Astrocyte (in vitro differentiated cells and primary cell): ENCODE measurements around the gene DCX. TPM values are rescaled to one million over a fixed set of nuclear protein-coding genes. Genes with fewer than 3 reads are reported as not detected.

Experiments used
- DNase-seq: peaks from one replicate; pipeline ENCODE4 v3.0.0-alpha.2; 2010; ENCODE audit warnings: low read depth
- FAIRE-seq: peaks from 2 replicates; lab custom pipeline; 2011; peaks lifted over from hg19 to GRCh38; lab: Jason Lieb, UNC
- H2AFZ ChIP-seq: 2 replicates; pipeline ENCODE4 v1.6.0; 2012; ENCODE audit warnings: low read depth, low read length, inconsistent platforms
- H3K27ac ChIP-seq: 2 replicates; pipeline ENCODE4 v1.5.1; 2011; ENCODE audit warnings: low read depth, low read length, inconsistent platforms
- H3K27me3 ChIP-seq: 2 replicates; pipeline ENCODE4 v1.6.0; 2011; ENCODE audit warnings: low read length, inconsistent platforms; ENCODE audit not compliant: insufficient read depth
- H3K36me3 ChIP-seq: 2 replicates; pipeline ENCODE4 v1.5.1; 2011; ENCODE audit warnings: low read length, inconsistent platforms; ENCODE audit not compliant: insufficient read depth
- H3K4me1 ChIP-seq: 2 replicates; pipeline ENCODE4 v1.5.1; 2011; ENCODE audit warnings: low read length, inconsistent platforms; ENCODE audit not compliant: insufficient read depth
- H3K4me2 ChIP-seq: 2 replicates; pipeline ENCODE4 v1.6.0; 2012; ENCODE audit warnings: low read length, inconsistent platforms
- H3K4me3 ChIP-seq: 2 replicates; pipeline ENCODE4 v1.5.1; 2011; ENCODE audit warnings: low read depth, mild to moderate bottlenecking, low read length, inconsistent platforms; ENCODE audit not compliant: insufficient read depth
- H3K79me2 ChIP-seq: 2 replicates; pipeline ENCODE4 v1.6.0; 2012; ENCODE audit warnings: mild to moderate bottlenecking, low read length, inconsistent platforms; ENCODE audit not compliant: insufficient read depth
- H3K9ac ChIP-seq: 2 replicates; pipeline ENCODE4 v1.6.0; 2012; ENCODE audit warnings: mild to moderate bottlenecking, low read length, inconsistent platforms
- H3K9me3 ChIP-seq: 2 replicates; pipeline ENCODE4 v1.5.1; 2012; ENCODE audit warnings: low read depth, mild to moderate bottlenecking, low read length, inconsistent platforms; ENCODE audit not compliant: insufficient read depth
- H4K20me1 ChIP-seq: 2 replicates; pipeline ENCODE4 v1.6.0; 2012; ENCODE audit warnings: low read length, inconsistent platforms; ENCODE audit not compliant: insufficient read depth
- H3K27ac Mint-ChIP-seq: one replicate; pipeline ENCODE4 v1.8.0; 2021; ENCODE audit warnings: mild to moderate bottlenecking, mixed read lengths; ENCODE audit not compliant: unreplicated experiment
- H3K27me3 Mint-ChIP-seq: one replicate; pipeline ENCODE4 v1.8.0; 2021; ENCODE audit warnings: low read depth, mixed read lengths; ENCODE audit not compliant: unreplicated experiment
- H3K36me3 Mint-ChIP-seq: one replicate; pipeline ENCODE4 v1.8.0; 2021; ENCODE audit warnings: low read depth, mixed read lengths; ENCODE audit not compliant: unreplicated experiment
- H3K4me1 Mint-ChIP-seq: one replicate; pipeline ENCODE4 v1.8.0; 2021; ENCODE audit warnings: low read depth, mixed read lengths; ENCODE audit not compliant: unreplicated experiment
- H3K4me3 Mint-ChIP-seq: one replicate; pipeline ENCODE4 v1.8.0; 2021; ENCODE audit warnings: mild to moderate bottlenecking, moderate library complexity, mixed read lengths; ENCODE audit not compliant: unreplicated experiment
- H3K9me3 Mint-ChIP-seq: one replicate; pipeline ENCODE4 v1.8.0; 2021; ENCODE audit warnings: mild to moderate bottlenecking, mixed read lengths; ENCODE audit not compliant: unreplicated experiment
- EZH2 ChIP-seq: IDR thresholded peaks from 2 replicates; pipeline ENCODE4 v1.6.1; 2012; ENCODE audit warnings: mild to moderate bottlenecking, low read length, inconsistent platforms; ENCODE audit not compliant: insufficient read depth
- total RNA-seq: library from RNA; stranded (reverse); gene quantifications from 2 replicates; pipeline ENCODE4 v1.2.1, GENCODE V29; 2021
- TF ChIP-seq, protein P1 (sequence below): IDR thresholded peaks from 2 replicates; pipeline ENCODE4 v1.5.1; 2011; ENCODE audit warnings: low read depth, mild to moderate bottlenecking, inconsistent platforms, low read length, moderate library complexity; ENCODE audit not compliant: insufficient read depth

The DCX gene
- total RNA-seq, 1 donor from 2014 or later, result 2.4 TPM

GRCh38 chrX:111365770-111366325 is 46.1 kb downstream of the DCX start:
- Histone ChIP-seq H3K9ac (no peak overlapping the region), H3K9me3 (no peaks in the 10 kb centered on the region), H4K20me1 (no peaks in the 10 kb centered on the region), H3K79me2 (no peaks in the 10 kb centered on the region), H2AFZ (no peak overlapping the region), H3K4me2 (no peak overlapping the region), H3K4me1 (no peaks in the 10 kb centered on the region), H3K36me3 (no peaks in the 10 kb centered on the region), H3K27ac (no peak overlapping the region), H3K27me3 (no peaks in the 10 kb centered on the region), H3K4me3 (no peak overlapping the region)
- FAIRE-seq, result peak; percentile 56
- Mint-ChIP-seq H3K4me1 (no peaks in the 10 kb centered on the region), H3K27me3 (no peaks in the 10 kb centered on the region), H3K9me3 (no peaks in the 10 kb centered on the region), H3K36me3 (no peaks in the 10 kb centered on the region), H3K27ac (no peak overlapping the region), H3K4me3 (no peak overlapping the region)
- TF ChIP-seq, protein P1, sequence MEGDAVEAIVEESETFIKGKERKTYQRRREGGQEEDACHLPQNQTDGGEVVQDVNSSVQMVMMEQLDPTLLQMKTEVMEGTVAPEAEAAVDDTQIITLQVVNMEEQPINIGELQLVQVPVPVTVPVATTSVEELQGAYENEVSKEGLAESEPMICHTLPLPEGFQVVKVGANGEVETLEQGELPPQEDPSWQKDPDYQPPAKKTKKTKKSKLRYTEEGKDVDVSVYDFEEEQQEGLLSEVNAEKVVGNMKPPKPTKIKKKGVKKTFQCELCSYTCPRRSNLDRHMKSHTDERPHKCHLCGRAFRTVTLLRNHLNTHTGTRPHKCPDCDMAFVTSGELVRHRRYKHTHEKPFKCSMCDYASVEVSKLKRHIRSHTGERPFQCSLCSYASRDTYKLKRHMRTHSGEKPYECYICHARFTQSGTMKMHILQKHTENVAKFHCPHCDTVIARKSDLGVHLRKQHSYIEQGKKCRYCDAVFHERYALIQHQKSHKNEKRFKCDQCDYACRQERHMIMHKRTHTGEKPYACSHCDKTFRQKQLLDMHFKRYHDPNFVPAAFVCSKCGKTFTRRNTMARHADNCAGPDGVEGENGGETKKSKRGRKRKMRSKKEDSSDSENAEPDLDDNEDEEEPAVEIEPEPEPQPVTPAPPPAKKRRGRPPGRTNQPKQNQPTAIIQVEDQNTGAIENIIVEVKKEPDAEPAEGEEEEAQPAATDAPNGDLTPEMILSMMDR, result no peak
- TF ChIP-seq EZH2, result no peak
- no peak for DNase-seq

DNA sequence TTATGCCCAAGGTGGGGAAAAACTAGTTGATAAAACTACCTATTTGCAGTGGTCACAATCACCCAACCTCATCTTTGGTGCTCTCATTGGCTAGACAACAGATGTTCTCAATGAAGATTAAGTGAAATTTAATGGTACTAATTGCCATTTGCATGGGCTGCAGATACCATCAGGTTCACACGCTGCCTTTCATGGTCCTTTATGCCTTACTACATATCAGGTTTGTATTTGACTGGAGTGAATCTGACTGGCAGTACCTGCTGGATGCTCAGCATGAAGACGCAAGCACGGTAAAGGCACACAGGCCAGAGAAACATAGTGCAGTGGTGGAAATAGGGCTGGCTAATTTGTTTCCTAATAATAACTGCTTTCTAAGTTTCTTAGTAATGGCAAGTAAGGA is 48.3 kb downstream of the DCX start:
- Histone ChIP-seq H3K79me2 (no peaks in the 10 kb centered on the region), H3K9me3 (no peaks in the 10 kb centered on the region), H3K36me3 (no peaks in the 10 kb centered on the region), H3K4me3 (no peak overlapping the region), H3K27ac (no peak overlapping the region), H3K4me2 (no peak overlapping the region), H4K20me1 (no peaks in the 10 kb centered on the region), H2AFZ (no peak overlapping the region), H3K4me1 (no peaks in the 10 kb centered on the region), H3K27me3 (no peaks in the 10 kb centered on the region), H3K9ac (no peak overlapping the region)
- peak; percentile 89 for FAIRE-seq
- DNase-seq, result no peak
- Mint-ChIP-seq H3K27me3 (no peaks in the 10 kb centered on the region), H3K27ac (no peak overlapping the region), H3K4me1 (no peaks in the 10 kb centered on the region), H3K9me3 (no peaks in the 10 kb centered on the region), H3K36me3 (no peaks in the 10 kb centered on the region), H3K4me3 (no peak overlapping the region)
- TF ChIP-seq, protein P1, result no peak
- TF ChIP-seq EZH2, result no peak

- no peak for DNase-seq
- H3K4me1 ChIP-seq, result no peaks in the 10 kb centered on the region
- H3K4me2 ChIP-seq, result no peak overlapping the region
- H3K36me3 ChIP-seq, result no peaks in the 10 kb centered on the region
- H3K9me3 ChIP-seq, result no peaks in the 10 kb centered on the region
- no peak overlapping the region for H2AFZ ChIP-seq
- Mint-ChIP-seq H3K27ac (no peak overlapping the region), H3K36me3 (no peaks in the 10 kb centered on the region), H3K4me1 (no peaks in the 10 kb centered on the region), H3K9me3 (no peaks in the 10 kb centered on the region), H3K27me3 (no peaks in the 10 kb centered on the region), H3K4me3 (no peak overlapping the region)
- TF ChIP-seq, protein P1, result no peak
- TF ChIP-seq EZH2, result no peak
- H3K27me3 ChIP-seq, result no peaks in the 10 kb centered on the region
- H4K20me1 ChIP-seq, result no peaks in the 10 kb centered on the region
- H3K9ac ChIP-seq, result no peak overlapping the region
- no peaks in the 10 kb centered on the region for H3K79me2 ChIP-seq
- peak; percentile 90 for FAIRE-seq
- H3K4me3 ChIP-seq, result no peak overlapping the region
- H3K27ac ChIP-seq, result no peak overlapping the region
Observed at GRCh38 chrX:111361751-111362150, 50.2 kb downstream of the DCX start.
